Right ventricle myocardium inferior (tissue), 1 donor: ENCODE data around the gene ARHGAP28. TPM values are rescaled to one million over a fixed set of nuclear protein-coding genes. Genes with fewer than 3 reads are reported as not detected.
A peak's percentile ranks its signal among the peaks of the same experiment; 100 is the strongest.
"Not testable (repeated sequence)": the region's sequence is repeated elsewhere in the genome, so short reads cannot be mapped to it uniquely, and the experiment has no call there.

ENCODE experiments used
- ATAC-seq: fragments of 200-7000 bp; cut with Tn5 transposase; one replicate; pipeline ENCODE4 v1.9.1; 2020; ENCODE audit warnings: mild to moderate bottlenecking, moderate library complexity
- DNase-seq: peaks from one replicate; pipeline ENCODE4 v3.0.0; 2021; ENCODE audit errors: missing footprints
- intact Hi-C: fragments of 100-400 bp; cut with DNase I; formaldehyde crosslinking; loops from one replicate; pipeline ENCODE4 v1.11.0; 2022
- total RNA-seq: library from RNA; stranded (reverse); fragmentation: NEBNext Ultra II Directional; extraction: Animal tissue kit (Norgen Biotek cat#: 25700); gene quantifications from one replicate; pipeline ENCODE4 v1.2.1, GENCODE V29; 2021
- donor health status: DM: no; HTN: yes; CAD: no; lungs with severe emphysema.

Gene ARHGAP28
- total RNA-seq, 1 donor from 2014 or later, result 1.1 TPM

DNA sequence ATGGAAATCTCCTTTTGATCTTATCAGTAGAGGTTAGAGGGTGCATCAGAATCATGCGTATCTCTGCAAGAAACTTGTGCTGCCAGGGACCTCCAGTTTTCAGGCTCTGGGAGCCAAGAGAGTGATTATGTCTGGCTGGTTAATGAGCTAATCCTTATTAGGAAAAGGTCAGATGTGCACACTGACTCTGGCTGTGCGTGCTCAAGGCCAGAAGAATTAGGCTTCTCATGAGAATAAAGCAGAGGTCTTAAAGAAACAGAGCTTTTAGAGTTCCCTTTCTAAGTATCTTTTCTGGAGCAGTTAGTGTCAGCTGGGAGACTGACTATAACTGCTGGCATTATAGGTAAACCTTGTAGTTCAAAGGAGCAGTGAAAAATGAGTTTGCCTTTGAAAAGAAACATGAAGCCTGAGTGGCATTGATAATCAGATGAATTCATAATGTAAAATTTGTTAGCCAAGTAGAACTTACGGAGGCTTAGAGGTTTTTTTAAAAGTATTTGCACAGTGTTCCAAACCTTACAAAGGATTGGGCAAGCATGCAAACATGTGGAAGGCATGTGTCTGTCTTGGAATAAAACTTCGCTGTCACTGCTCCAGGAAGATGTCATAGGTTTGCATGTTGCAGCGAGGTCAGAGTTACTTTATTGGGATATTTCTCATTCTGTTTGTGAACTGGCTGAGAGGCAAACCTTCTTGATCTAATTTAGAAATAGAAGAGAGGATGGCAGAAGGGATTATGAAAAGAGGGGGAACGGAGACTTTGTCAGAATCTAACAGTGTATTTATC, 151.7 kb downstream of the ARHGAP28 start:
- intact Hi-C loops, result loop anchor here (5.0 kb wide), 2 partner anchors 154 to 1014 kb away; partner anchors contain the start of gene ARHGAP28

DNA sequence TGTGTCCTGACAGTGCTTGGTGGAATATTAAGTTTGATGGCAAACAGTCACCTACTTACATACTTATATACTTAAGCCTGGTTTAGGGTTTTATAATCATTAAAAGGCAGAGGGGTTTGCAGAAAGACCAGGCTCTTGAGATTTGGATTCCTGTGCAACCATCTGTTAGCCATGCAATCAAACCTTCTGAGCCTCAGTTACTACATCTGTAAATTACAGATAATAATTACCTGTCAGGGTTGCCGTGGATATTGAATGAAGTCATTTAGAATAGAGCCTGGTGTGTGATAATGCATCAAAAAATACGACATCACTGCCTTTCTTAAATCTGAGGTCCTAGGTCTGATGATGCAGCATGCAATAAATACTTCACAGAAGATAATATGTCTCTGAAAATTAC, 152.9 kb downstream of the ARHGAP28 start:
- intact Hi-C loops, result loop anchor here (5.0 kb wide), 2 partner anchors 155 to 1015 kb away; partner anchors contain the start of gene ARHGAP28
- no peak for DNase-seq
- ATAC-seq, result no peak

More for the DNA sequence above, 151.7 kb downstream of the ARHGAP28 start:
- ATAC-seq, result peak; percentile 79
- DNase-seq, result no peak

DNA sequence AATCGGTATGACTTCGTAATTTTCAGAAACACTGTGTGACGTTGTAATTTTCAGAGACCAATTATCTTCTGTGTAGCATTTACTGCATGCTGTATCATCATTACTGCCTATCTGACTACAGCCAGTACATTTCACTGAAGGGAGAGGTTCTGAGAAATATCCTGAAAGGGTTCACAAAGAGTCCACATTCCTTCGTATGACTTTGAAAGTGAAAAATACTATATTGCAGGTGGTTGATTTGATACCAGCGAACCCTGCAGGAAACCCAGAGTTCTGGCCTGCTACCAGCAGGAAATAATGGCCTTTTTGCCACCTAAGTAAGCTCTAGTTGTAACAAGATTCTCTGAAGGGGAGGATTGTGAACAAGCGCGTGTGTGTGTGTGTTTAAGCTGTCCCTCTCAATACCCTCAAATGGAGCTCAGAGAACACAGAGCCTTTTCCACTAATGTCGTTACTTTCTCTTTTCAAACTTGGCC, 155.5 kb downstream of the ARHGAP28 start:
- intact Hi-C loops, result loop anchor here (5.0 kb wide), 1 partner anchor 1003 kb away; no protein-coding TSS in a partner anchor
- ATAC-seq (no peak), DNase-seq (no peak)

DNA sequence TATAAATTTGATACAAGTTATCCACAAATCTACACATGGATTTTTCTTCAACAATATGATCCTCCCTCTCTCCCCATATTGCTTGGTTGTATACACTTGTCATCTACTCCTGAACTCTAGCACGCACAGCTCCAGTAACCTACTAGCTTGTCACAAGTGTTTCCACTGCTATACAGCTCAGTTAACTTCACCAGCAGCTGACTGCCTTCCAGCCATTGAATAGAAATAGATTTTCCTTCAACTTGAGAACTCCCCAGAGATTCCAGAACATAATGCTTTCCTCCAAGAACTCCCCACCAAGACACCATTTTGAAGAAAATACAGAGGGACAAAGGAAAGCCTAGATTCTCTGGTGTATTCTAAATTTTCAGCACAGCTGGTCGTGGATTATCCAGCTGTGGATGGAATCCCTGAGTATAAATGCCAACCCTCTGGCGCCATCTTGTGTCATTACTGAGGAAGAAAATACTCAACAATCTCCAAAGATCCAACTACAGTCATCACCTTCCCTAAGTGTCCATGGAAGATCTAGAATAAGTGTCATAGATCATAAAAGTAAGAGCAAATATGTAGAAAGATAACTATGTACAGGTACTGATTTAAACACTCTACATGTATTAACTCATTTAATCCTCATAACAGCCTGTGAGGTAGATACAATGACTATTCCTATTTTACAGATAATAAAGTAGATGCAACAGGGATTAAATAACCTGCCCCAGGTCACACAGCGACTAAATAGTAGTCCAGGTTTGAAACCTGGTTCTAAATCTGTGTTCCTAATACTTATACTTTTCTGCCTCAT, 156.7 kb downstream of the ARHGAP28 start:
- intact Hi-C loops, result loop anchor here (2.0 to 5.0 kb wide), 2 partner anchors 343 to 1004 kb away; no protein-coding TSS in a partner anchor
- ATAC-seq (peak; percentile 71), DNase-seq (no peak)

DNA sequence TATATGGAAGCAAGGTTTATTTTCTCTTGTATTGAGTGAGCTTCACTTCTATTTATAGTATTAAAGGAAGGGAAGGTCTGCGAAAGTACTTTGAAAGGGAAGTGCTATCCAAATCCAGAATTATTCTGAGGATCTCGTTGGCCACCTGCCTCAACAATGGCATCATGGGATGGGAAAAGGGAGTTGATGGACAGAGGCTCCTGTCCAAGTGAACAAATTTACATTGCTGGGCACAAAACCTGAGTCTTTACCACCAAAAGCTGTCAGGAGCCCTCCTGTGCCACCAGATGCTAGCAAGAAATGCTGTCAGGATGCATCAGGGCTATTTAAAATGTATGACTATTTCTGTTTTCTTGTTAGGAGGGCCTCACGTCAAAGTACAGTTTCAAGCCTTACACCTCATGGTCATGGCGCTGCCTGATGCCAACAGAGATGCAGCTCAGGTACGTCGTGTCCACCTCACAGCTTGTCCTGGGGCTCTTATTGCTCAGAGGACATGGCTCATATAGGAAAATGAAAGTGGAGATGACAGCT, 157.3 kb downstream of the ARHGAP28 start:
- ATAC-seq (no peak), DNase-seq (no peak)
- intact Hi-C loops, result loop anchor here (2.0 to 5.0 kb wide), 2 partner anchors 344 to 1005 kb away; no protein-coding TSS in a partner anchor

DNA sequence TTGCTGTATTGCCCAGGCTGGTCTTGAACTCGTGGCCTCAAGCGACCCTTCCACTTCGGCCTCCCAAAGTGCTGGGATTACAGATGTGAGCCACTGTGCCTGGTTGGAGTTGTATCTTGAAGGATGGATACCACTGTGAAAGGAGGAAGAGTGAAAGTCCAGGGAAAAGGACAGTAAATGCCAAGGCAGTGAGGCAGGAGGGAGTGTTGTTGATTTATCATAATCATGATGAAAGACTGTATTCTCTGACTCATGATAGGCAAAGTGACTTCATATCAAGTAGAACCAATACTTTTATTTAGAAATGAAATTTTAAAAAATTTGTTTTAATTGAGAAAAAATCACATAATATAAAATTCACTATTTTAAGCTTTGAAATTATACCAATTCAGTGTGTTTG, 162.3 kb downstream of the ARHGAP28 start:
- no peak for DNase-seq
- intact Hi-C loops, result no loop called here
- no peak for ATAC-seq

DNA sequence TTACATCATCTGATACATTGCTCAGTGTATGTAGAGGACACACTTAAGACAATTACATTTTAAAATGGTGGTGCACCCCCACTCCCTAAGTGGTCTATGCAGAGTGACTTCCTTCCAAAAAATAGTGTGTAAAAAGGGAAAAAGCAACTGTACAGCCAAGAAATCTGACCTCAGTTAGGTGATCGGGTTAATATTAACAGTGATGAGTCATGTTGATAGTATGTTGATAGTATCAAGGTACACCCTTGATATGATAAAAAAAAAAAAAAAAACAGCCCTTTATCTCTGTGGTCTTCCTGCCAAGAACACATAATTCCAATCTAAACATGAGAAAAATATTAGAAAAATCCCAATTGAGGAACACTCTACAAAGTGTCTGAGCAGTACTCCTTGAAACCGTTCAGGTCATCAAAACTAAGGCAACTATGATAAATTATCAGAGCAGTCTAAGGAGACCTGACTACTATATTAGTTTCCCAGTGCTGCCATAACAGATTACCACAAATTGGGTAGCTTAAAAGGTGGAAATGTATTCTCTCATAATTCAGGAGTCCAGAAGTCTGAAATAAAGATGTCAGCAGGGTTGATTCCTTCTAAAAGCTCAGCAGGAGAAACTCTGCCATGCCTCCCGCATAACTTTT, 171.9 kb downstream of the ARHGAP28 start:
- intact Hi-C loops, result no loop called here
- no peak for DNase-seq
- no peak for ATAC-seq

DNA sequence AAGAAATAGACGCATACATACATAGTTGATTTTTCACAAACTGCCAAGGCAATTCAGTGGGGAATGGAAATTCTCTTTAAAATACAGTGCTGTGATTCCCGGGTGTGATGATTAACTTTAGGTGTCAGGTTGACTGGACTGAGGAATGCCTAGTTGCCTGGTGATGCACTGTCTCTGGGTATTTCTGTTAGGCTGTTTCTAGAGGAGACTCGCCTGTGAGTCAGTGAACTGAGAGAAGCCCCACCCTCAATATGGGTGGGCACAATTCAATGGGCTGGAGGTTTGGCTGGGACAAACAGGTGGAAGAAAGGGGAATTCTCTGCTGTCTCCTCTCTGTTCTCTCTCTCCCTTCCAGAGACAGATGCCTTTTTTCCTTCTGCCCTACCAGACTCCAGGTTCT, 187.6 kb downstream of the ARHGAP28 start:
- intact Hi-C loops, result no loop called here
- ATAC-seq (no peak), DNase-seq (no peak)

DNA sequence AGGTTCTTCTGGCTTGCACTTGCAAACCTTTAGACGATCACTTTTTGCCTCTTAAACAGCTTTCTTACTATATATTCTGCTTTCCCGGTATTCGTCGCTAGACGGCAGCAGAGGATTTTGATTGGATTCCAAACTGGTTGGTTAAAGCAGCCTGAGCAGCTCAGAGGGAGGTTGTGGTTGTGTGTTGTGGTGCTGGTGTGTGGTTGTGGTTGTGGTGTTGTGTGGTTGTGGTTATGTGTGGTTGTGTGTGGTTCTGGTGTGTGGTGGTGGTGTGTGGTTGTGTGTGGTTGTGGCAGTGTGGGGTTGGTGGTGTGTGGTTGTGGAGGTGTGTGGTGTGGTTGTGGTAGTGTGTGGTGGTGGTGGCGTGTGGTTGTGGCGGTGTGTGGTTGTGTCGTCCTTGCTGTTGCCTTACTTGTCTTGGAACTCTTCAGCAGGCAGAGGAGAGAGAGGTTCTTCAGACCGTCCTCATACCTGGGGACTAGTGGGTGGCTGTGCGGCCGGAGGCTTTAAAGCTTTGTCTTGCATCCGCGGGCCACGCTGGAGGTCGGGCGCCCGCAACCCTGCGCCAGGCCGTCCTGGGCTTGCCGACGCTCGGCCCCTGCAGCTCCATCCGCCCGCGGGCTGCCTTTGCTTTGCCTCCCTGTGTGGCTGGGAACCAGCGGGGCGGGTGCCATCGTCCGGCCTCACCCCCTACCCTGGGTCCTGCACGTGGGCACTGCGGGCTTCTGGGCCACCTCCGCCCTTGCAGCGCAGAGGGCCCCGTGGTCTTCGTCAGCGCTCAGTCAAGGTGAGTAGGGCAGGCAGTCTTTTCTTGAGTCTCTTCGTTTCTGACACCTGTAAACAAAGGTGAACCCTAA, 190.8 kb downstream of the ARHGAP28 start:
- intact Hi-C loops, result loop anchor here (5.0 kb wide), 1 partner anchor 257 kb away; no protein-coding TSS in a partner anchor
- ATAC-seq (peak; percentile 23), DNase-seq (no peak)

DNA sequence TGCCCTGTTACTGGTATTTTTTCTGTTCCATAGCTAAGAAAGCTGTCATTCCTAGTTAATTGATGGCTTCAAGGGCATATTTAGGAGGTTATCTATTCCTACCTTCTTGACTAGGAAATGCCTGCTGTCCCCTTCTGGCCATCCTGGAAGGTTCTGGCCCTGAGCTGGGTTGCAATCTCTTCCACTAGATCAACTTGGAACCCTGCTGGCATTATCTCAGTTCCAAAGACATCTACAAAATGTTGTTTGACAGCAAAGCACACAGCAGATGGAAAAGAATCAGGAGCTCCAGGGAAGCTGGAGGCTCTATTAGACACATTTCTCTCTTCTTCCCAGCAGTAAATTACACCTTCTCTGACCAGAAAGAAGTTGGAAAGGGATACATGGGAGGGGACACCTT, 192.1 kb downstream of the ARHGAP28 start:
- DNase-seq, result no peak
- intact Hi-C loops, result loop anchor here (5.0 kb wide), 1 partner anchor 256 kb away; no protein-coding TSS in a partner anchor
- no peak for ATAC-seq

DNA sequence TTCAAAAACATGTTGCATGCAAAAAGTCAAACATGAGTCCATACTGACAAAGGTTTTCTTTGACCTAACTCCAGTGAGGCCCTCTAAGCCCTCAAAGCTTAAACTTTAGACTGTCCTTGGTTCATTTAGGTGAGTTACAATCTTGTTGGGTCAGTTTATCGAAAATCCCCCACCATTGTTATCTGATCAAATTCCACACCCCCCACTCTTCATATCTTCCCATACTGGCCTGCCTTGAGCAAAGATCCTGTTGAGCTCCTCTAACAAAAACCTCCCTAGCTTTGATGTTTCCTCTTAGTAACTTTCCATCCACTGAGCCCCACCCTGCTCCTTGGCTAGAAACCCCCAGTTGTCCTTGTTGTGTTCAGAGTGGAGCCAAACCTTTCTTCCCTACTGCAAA, 193.7 kb downstream of the ARHGAP28 start:
- DNase-seq (no peak), ATAC-seq (no peak)
- intact Hi-C loops, result loop anchor here (5.0 kb wide), 1 partner anchor 254 kb away; no protein-coding TSS in a partner anchor

DNA sequence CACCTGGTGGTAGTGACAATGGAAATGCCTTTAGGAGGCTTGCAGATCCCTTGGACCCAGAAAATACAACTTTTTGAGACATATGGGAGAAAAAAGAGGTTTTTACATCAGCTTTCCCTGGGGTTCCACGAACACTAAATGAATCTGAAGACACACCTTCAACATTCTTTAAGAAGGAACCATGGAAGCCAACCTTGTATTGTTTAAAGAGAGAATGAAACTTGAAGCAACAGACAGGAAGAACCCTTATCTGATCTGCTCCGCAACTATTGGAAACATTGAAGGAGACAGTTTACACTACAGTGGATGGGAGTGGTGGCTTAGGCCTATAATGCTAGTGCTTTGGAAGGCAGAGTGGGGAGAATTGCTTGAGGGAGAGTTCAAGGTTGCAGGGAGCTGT, 197.6 kb downstream of the ARHGAP28 start:
- ATAC-seq, result no peak
- intact Hi-C loops, result no loop called here

DNA sequence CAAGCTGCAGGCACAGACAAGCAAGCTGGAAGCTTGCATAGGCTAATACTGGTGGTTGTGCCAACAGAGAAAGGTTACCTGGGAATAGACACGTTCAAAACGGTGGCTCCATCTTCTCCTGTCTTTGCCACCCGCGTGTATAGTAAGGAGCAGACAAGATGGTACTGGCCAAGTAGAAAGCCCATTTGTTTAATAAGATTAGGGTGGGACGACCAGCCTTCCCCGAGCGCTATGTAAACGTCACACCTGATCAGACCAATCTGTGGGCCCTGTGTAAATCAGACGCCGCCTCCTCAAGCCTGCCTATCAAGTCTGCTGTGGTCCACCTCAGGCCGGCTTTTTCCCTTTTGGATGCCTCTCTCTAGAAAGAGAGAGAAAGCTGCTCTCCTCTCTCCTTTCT, 198.8 kb downstream of the ARHGAP28 start:
- ATAC-seq (no peak), DNase-seq (no peak)
- intact Hi-C loops, result no loop called here

More for the DNA sequence above, 197.6 kb downstream of the ARHGAP28 start:
- DNase-seq, result no peak

DNA sequence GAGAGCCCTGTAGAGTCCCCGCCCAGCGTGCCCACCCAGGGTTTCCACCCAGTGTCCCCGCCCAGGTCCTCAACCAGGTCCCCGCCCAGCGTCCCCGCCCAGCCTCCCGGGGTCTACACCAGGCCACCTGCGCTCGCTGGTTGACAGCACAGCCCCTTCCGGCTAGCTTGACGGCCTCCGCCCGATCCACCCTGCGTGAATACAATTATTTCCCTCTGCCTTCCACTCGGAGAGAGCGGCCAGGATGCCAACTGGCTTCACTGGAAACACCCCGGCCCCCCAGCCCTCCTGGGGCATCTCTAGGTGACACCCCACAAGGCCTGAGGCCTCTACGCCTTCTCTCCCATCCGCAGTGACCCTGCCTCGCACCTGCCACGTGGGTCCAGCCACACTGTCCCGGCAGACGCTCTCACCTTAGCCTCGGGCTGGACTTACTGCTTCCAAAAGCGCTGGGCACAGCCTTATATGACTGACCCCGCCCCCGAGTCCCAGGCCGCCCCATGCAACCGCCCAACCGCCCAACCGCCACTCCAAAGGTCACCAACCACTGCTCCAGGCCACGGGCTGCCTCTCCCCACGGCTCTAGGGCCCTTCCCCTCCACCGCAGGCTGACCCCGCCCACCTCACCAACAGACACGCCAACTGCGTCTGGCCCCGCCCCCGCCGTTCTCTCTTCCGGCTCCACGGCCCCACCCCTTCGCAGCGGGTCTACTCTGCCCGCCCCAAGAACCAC, 200.0 kb downstream of the ARHGAP28 start:
- no peak for ATAC-seq
- intact Hi-C loops, result no loop called here
- DNase-seq, result peak; percentile 73

DNA sequence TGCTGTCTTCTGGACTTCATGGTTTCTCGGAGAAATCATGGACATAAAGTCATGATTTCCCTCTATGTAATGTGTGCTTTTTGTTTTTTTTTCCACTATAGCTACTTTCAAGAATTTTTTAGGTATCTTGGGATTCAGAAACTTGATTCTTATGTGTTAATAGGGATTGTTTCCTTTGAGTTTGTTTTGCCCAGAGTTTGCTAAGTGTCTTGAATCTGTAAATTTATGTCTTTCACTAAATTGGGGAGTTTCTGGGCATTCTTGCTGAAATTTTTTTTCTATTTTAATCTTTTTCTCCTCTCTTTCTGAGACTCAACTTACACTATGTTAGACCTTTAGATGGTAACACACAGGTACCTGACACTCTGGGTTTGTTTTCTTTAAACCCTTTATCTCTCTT, 205.3 kb downstream of the ARHGAP28 start:
- ATAC-seq (no peak), DNase-seq (no peak)
- intact Hi-C loops, result no loop called here

DNA sequence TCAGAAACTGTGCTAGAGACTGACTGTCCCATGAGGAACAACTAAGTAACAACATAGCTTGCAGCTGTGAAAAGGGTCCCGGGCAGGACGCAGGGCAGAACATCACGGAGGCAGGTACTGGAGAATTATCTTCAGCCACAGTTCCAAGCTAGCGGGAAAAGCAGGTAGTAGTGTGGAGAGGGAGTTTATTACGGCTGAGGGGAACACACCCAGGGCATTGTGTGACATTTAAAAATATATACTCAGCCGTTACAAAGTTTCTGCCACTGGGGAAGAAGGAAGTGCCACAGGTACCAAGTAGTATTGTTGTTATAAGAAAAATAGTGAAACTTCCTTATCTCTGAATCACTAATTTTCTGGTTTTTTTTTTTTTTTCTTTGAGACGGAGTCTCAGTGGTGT, 208.5 kb downstream of the ARHGAP28 start:
- intact Hi-C loops, result no loop called here
- no peak for DNase-seq
- no peak for ATAC-seq

DNA sequence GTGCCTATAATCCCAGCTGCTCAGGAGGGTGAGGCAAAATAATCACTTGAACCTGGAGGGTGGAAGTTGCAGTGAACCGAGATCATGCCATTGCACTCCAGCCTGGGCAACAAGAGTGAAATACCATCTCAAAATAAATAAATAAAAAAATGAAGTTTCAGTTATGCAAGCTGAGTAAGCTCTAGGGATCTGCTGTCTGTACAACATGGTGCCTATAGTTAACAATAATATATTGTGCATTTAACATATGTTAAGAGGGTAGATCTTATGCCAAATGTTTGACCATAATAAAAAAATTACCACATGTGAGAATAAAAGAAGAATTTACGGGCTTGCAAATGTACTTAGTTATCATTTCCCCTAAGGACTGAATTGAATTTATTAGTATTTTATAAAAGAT, 208.9 kb downstream of the ARHGAP28 start:
- intact Hi-C loops, ATAC-seq, DNase-seq: not testable (repeated sequence)
